HTERT RPE-1 (cell line): ENCODE measurements around the gene TAPT1.

Experiments
- in situ Hi-C: fragments of 300-500 bp; cut with MboI; formaldehyde crosslinking; loops from 4 replicates; pipeline ENCODE4 v1.14.3; 2020; ENCODE audit warnings: low sequenced_read_pairs

TAPT1 gene

DNA sequence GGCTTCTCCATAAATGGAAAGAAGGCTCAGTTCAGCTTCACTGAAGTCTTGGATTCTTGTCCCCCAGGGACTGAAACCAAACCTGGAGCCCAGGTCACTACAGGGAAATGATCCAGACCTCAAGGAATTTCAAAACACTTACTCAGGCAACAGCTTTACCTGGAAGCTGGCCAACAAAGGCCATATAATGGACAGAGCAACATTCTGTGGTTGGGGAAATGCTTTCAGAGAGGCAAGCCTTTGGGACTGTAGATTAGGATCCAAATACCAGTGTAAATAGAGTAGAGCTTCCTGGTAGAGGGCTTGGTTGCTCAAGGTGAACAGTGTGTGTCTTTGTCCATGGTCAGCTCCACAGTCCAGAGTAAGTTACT, 85.4 kb downstream of the TAPT1 start:
- in situ Hi-C loops, result no loop called here

GRCh38 chr4:16140231-16140878, 85.9 kb downstream of the TAPT1 start:
- in situ Hi-C loops, result no loop called here

- in situ Hi-C loops, result no loop called here
Observed at GRCh38 chr4:16139066-16139945, 87.0 kb downstream of the TAPT1 start.

- in situ Hi-C loops, result no loop called here
Observed at GRCh38 chr4:16136827-16137226, 89.4 kb downstream of the TAPT1 start.

DNA sequence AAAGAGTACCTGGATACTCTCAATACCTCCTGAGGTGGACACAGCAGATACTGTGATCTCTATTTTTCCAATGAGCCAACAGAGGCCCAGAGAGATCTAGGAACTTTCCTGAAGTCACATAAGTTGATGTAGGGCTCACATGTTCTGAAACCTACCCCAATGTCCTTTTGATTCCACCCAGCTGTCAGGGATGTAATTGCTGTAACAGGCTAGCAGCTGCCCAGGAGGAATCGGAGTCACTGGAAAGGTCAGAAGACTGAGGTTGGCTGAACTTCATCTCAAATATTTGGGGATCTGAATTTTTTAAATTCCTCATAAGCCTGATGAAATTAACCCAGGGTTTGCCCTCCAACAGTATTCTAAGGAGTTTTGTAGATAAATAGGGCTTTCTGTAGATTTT, 90.0 kb downstream of the TAPT1 start:
- in situ Hi-C loops, result no loop called here

DNA sequence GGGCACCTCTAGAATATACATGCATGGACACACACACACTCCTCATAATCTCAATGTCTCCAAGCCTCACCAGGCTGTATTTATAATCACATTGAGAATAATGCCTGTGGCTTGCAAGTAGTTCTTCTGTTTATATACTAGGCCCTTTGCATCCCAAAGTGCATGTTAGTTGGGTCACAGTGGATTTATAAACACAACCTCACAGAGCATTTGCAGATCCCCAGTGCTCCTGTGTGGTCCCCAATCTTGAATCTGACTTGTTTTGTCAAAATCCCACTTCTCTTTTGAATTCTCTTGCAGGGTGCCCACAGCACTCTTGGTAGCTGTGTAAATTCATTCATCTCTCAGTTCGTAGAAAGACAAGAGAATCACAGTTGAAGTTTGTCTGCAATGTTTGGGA, 92.9 kb downstream of the TAPT1 start:
- in situ Hi-C loops, result no loop called here

GRCh38 chr4:16131293-16131692, 95.0 kb downstream of the TAPT1 start:
- in situ Hi-C loops, result no loop called here

DNA sequence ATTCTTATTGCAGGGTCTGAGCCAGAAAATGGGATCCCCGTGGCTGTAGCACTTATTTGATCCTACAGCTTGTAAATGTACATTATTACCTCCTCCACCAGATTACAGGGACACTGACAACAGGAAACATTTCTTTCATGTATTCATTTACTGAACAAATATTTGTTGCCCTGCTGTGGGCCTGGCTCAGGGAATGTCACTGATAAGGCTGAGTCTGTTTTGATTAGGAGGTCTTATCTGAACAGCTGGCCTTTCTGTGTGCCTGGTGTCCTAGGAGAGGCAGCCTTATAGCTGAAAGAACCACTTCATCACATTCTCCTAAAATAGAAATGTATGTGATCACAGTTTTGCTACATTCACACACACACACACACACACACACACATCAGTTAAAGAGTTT, 96.9 kb downstream of the TAPT1 start:
- in situ Hi-C loops, result no loop called here

DNA sequence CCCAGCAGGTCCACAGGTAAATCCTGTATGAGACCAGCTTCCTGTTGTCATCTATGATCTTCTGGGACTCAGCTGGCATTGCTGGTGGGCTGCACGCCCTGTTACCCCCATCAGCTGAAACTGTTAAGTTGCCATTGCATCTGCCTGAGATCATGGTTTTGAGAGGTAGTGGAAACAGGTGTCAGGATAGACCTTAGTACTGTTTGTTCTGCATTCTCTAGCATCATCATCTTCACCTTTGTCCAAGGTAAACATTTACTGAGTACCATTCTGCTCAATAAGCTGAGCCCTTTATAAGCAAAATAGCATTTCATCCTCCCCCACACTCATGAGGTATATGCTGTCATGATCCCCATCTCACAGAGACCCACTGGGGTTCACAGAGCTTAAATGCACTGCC, 99.6 kb downstream of the TAPT1 start:
- in situ Hi-C loops, result no loop called here

DNA sequence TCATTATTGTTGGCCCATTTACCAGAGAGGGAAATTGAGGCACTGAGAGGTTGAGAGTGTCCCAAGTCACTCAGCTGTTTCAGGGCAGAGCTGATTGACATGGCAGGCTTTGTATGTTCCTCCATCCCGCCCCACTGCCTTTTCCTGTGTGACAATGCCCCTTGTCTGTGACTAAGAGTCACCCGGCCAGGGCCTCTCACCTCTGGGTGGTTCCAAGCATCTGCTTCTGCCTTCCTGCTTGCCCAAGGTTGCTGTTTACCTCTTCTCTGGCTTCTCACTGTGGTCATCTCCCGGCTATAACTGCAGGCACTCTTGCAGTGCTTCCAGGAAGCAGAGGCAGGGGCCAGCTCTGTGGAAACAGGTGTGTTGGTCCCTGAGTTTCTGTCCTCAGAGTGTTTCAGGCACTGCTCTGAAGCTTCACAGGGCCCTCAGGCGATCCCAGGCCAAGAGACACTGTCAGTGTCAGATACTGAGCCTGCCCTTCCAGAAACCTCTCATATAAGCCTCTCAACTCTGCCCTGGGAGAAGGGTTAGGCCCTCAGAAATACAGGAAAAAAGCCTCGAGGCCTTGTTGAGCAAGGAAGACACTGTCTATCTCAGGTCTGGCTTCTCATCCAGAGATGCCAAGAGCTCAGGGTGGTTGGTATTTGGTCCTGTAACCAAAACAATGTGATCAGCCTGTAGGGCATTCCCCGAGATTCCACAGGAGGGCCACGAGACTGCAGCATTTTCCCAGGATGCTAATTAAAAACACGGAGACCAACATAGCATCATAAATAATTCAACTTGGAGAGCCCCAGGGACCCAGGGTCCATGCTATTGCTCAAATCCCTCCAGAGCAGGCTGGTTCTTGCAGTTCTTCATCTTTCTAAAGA, 100.5 kb downstream of the TAPT1 start:
- in situ Hi-C loops, result no loop called here

GRCh38 chr4:16124232-16124631, 102.0 kb downstream of the TAPT1 start:
- in situ Hi-C loops, result no loop called here

DNA sequence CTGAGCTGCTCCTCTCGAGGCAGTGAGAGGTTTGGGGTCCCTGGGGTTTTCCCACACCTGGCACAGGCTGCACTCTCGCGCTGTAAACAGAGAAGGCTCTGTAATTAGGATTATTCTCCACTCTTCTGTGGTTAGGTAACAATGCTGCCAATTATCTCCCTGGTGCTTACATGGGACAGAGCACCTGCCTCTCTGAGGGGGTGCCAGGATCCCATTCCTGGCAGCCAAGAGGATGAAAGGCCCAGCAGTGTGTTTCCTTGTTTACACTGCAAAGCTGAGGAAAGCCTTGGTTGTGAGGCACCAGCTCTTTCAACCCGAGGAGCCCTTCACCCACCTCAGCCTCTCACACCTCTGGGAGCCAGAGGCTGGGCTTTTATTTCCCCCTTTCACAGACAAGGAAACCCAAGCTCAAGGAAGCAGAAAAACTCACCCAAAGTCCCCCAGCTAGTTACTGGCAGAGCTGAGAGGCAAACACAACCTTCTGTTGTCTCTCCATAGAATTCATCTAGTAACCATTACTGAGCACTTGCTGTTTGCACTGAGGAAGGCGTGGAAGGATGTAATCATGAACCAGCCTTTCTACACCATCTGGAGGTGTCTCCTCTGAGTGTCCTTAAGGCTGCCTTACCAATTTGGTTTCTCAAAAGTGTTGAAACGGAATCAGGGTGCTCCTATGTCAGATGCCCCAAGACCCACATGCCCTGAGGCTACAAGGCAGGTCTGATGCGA, 102.8 kb downstream of the TAPT1 start:
- in situ Hi-C loops, result no loop called here

DNA sequence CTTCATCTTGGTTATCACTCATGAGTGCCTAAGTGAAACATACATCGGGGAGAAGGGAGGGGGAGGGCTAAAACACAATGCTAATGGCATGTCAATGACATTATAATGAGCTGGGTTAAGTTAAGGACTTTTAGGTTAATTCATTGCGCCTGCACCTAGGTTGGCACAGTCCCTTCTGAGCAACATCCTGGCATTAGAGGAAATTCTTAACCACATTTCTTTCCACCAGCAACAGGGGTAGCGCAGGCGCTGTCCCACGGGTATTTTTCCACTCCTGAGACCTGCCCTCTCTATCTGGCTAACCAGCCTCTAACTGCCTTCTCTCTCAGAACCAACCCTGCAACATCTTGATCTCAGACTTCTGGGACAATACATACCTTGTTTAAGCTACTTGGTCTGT, 103.5 kb downstream of the TAPT1 start:
- in situ Hi-C loops, result no loop called here

- in situ Hi-C loops, result no loop called here
Observed at GRCh38 chr4:16122308-16122711, 104.0 kb downstream of the TAPT1 start.

- in situ Hi-C loops, result no loop called here
Observed at GRCh38 chr4:16120720-16121119, 105.6 kb downstream of the TAPT1 start.

DNA sequence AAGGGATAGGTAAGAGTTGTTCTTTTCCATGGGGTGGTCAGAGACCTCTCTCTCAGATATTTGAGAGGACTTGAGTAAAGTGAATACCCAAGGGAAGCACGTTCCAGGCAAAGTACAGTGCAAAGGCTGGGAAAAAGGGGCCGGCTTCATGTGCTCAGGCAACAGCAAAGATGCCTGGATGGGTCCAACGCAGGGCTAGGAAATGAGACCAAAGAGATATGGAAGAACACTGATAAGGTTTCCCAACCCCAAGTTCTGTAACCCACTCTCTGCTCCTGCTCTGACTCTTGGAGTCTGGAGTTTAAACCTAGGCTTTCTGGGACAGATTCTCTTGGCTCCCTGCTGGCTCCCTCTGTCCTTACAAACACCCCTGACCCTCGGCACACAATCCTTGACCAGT, 106.3 kb downstream of the TAPT1 start:
- in situ Hi-C loops, result no loop called here

DNA sequence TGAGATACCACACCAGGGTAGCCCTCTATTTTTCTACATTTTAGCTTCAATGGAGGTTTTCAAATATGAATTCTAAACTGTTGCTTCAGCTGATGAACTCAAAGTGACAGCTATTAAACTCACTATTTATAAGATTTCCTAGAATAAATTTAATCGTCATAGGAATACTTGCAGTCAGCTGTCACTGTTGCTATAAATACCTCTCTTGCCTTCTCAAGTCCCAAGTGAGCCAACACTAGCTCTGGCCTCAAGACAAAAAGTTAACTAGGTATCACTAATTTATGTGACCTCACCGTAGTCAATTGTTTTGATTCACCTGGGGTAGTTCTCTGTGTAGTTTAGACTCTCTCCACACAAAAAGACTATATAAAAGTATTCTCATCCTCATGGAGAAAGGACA, 108.2 kb downstream of the TAPT1 start:
- in situ Hi-C loops, result no loop called here

DNA sequence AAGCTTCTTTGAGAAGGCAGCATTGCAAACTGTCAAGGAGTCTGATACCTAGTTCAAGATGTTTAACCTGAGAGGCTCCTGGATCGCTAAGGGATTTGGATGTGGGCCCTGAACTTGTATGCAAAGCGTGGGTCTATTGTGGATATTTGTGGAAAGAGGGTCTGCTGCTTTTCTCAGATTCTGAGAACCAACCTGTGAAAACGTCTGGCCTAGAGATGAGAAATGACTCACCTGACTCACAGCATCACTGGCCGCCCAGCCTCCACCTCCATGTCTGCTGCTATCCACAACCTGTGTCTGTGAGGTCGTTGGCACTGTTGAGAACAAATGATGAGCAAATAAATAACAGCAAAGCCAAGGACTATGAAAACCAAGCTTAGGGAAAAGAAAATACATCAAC, 109.1 kb downstream of the TAPT1 start:
- in situ Hi-C loops, result no loop called here

GRCh38 chr4:16116493-16116990, 109.7 kb downstream of the TAPT1 start:
- in situ Hi-C loops, result no loop called here

- in situ Hi-C loops, result no loop called here
Observed at GRCh38 chr4:16116019-16116418, 110.3 kb downstream of the TAPT1 start.

GRCh38 chr4:16114546-16114945, 111.7 kb downstream of the TAPT1 start:
- in situ Hi-C loops, result no loop called here
